ENCODE results near the gene CDK14. TPM values are rescaled to one million over a fixed set of nuclear protein-coding genes. Genes with fewer than 3 reads are reported as not detected.

The CDK14 gene
- total and polyA plus RNA-seq, 10 of the 15 experiments (the other 5 are each of a cell fraction or from before 2014, with no cell fraction given) = 6.5 to 61.3 (median 24.2) TPM

DNA sequence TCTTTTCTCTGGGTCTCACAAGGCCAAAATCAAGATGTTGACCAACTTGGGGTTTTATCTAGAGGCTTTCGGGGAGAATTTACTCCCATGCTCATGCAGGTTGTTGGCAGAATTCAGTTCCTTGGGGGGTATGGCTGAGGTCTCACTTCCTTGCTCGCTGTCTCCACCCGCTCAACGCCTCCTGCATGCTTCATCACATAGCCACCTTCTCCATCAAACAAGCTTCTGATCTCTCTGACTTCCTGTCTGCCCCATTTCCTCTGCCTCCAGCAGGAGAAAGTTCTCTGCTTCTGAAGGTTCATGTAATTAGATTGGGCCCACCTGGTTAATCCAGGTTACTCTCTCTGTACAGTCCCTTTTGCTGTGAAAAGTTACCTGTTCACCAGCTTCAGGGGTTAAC is 489.1 kb downstream of the CDK14 start:
- no TSS peak for BruUV-seq (replicated peaks)
- ChIA-PET RAD21 (ENCODE audit: unreplicated experiment) (no interaction called here), SMC1A (ENCODE audit: uncharacterized antibody, unreplicated experiment) (interaction anchor here (0.8 kb wide), 1 partner anchor 77 kb away, joined by 3 read pairs; no protein-coding TSS in a partner anchor), CTCF (interaction anchor here (1.4 kb wide), 1 partner anchor 9 kb away, joined by 4 read pairs; no protein-coding TSS in a partner anchor), POLR2A (no interaction called here)
- no peaks in the 10 kb centered on the region for H3K9me3 ChIP-seq (replicated peaks; ENCODE audit: control insufficient read depth, insufficient read depth, low read length)
- no peak overlapping the region for H3K4me2 ChIP-seq (ENCODE audit: control insufficient read depth, insufficient read depth)
- H3K36me3 ChIP-seq (ENCODE audit: control insufficient read depth in 2 of 2, insufficient read depth in 2 of 2, low read length in 1 of 2) = no peaks in the 10 kb centered on the region; a peak in 1 of 4 replicates
- H3K27me3 ChIP-seq (replicated peaks in 1 of 2; ENCODE audit: control insufficient read depth in 2 of 2, insufficient read depth in 2 of 2, low read length in 1 of 2) = no peaks in the 10 kb centered on the region
- 73% methylated on average over 4 of the region's 4 CpGs for WGBS (ENCODE audit: insufficient coverage, insufficient replicate concordance, low lambda C conversion rate, missing lambda C conversion rate)
- FAIRE-seq (no peak), DNase-seq (ENCODE audit: low read depth, low spot score) (no peak), ATAC-seq (no peak)
- no peaks in the 10 kb centered on the region for H4K20me1 ChIP-seq (ENCODE audit: control insufficient read depth, insufficient read depth)
- H3K4me1 ChIP-seq (ENCODE audit: control insufficient read depth, insufficient read depth, low read length) = no peaks in the 10 kb centered on the region
- H3K79me2 ChIP-seq (ENCODE audit: control insufficient read depth, insufficient read depth, low read length) = no peaks in the 10 kb centered on the region
- H2AFZ ChIP-seq (ENCODE audit: control insufficient read depth, low read depth, low read length) = no peak overlapping the region
- TF ChIP-seq, protein P1, sequence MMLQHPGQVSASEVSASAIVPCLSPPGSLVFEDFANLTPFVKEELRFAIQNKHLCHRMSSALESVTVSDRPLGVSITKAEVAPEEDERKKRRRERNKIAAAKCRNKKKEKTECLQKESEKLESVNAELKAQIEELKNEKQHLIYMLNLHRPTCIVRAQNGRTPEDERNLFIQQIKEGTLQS (IDR thresholded peaks at IDR 0.05; ENCODE audit: borderline replicate concordance, extremely low read depth, low read depth, low read length) = no peak
- no peak for TF ChIP-seq ZNF274 (IDR thresholded peaks at IDR 0.05; ENCODE audit: insufficient read depth, insufficient read length)
- TF ChIP-seq, protein P2, sequence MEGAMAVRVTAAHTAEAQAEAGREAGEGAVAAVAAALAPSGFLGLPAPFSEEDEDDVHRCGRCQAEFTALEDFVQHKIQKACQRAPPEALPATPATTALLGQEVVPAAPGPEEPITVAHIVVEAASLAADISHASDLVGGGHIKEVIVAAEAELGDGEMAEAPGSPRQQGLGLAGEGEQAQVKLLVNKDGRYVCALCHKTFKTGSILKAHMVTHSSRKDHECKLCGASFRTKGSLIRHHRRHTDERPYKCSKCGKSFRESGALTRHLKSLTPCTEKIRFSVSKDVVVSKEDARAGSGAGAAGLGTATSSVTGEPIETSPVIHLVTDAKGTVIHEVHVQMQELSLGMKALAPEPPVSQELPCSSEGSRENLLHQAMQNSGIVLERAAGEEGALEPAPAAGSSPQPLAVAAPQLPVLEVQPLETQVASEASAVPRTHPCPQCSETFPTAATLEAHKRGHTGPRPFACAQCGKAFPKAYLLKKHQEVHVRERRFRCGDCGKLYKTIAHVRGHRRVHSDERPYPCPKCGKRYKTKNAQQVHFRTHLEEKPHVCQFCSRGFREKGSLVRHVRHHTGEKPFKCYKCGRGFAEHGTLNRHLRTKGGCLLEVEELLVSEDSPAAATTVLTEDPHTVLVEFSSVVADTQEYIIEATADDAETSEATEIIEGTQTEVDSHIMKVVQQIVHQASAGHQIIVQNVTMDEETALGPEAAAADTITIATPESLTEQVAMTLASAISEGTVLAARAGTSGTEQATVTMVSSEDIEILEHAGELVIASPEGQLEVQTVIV (IDR thresholded peaks at IDR 0.05; ENCODE audit: borderline replicate concordance, partially characterized antibody) = no peak
- no peak for TF ChIP-seq SREBF2 (IDR thresholded peaks at IDR 0.05; ENCODE audit: low read length)
- no peak for TF ChIP-seq NR2C1 (IDR thresholded peaks at IDR 0.05)
- TF ChIP-seq, protein P3, sequence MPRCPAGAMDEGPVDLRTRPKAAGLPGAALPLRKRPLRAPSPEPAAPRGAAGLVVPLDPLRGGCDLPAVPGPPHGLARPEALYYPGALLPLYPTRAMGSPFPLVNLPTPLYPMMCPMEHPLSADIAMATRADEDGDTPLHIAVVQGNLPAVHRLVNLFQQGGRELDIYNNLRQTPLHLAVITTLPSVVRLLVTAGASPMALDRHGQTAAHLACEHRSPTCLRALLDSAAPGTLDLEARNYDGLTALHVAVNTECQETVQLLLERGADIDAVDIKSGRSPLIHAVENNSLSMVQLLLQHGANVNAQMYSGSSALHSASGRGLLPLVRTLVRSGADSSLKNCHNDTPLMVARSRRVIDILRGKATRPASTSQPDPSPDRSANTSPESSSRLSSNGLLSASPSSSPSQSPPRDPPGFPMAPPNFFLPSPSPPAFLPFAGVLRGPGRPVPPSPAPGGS (IDR thresholded peaks at IDR 0.05; ENCODE audit: borderline replicate concordance, insufficient read depth, low read depth, low read length, poor library complexity, severe bottlenecking) = no peak
- no peak for TF ChIP-seq TAF1 (IDR thresholded peaks at IDR 0.05; ENCODE audit: borderline replicate concordance, low read depth, low read length)
- TF ChIP-seq SIX5 (IDR thresholded peaks at IDR 0.05; ENCODE audit: low read depth, low read length, severe bottlenecking) = no peak
- TF ChIP-seq NR2C2 (IDR thresholded peaks at IDR 0.05; ENCODE audit: borderline replicate concordance, control insufficient read depth, insufficient read length, low read depth) = no peak
- no peak for TF ChIP-seq LARP7 (IDR thresholded peaks at IDR 0.05)
- no peak for TF ChIP-seq RBBP5 (conservative IDR thresholded peaks at IDR 0.05)
- no peak for TF ChIP-seq RFX5 (IDR thresholded peaks at IDR 0.05; ENCODE audit: low read depth, low read length)
- H3K27ac ChIP-seq (ENCODE audit: control insufficient read depth, insufficient read depth) = no peak overlapping the region
- in situ Hi-C loops (cut with MboI) = loop anchor here (5.0 to 25.0 kb wide), 2 partner anchors 552 to 1352 kb away; partner anchors contain the start of gene GATAD1
- H3K9ac ChIP-seq (ENCODE audit: control insufficient read depth, insufficient read depth, low read length) = no peak overlapping the region
- intact Hi-C loops (cut with micrococcal nuclease; ENCODE audit: unreplicated experiment) = loop anchor here (10.0 kb wide), 1 partner anchor 700 kb away; no protein-coding TSS in a partner anchor
- no peak overlapping the region for H3K4me3 ChIP-seq

All from GM12878 (cell line).